GM18517 (cell line): Measurements from ENCODE around the gene DPCD.
"Not testable (repeated sequence)": the region's sequence is repeated elsewhere in the genome, so short reads cannot be mapped to it uniquely, and the experiment has no call there.

Experiments
- ATAC-seq: cut with Tn5 transposase; IDR thresholded peaks from one replicate; pipeline ENCODE4 v1.9.1; 2021; ENCODE audit warnings: mild to moderate bottlenecking, moderate library complexity; ENCODE audit not compliant: unreplicated experiment

The DPCD gene

DNA sequence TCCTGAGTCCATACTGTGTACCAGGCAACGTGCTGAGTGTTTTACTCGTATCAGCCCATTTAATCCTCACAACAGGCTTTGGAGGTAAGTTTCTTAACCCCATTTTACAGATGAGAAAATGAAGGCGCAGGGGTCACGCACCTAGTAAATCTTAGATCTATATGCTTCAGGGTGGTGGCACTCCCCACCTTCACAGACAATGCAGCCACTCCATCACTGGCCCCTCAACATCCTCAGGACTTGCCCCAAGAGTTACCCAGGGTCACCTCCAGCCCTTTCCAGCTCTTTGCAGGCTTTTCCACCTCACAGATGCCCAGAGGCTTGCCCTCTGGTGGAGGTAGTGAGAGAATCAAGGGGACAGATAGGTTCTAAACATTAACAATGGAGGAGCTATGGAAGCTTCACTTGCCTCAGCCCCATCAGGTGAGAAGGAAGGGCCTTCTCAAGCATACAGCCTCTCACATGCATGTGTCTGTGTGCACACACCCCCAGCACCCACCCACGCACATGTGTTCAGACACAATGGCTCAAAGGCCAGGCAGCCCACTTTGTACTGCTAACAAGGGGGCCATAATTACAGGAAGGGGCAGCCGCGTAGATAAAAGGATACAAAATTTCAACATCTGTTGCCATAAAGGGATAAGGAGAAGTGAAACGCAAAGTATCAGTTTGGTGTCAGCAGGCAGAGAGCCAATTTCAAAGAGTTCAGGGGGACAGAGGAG is 29.1 kb downstream of the DPCD start:
- no peak for ATAC-seq

DNA sequence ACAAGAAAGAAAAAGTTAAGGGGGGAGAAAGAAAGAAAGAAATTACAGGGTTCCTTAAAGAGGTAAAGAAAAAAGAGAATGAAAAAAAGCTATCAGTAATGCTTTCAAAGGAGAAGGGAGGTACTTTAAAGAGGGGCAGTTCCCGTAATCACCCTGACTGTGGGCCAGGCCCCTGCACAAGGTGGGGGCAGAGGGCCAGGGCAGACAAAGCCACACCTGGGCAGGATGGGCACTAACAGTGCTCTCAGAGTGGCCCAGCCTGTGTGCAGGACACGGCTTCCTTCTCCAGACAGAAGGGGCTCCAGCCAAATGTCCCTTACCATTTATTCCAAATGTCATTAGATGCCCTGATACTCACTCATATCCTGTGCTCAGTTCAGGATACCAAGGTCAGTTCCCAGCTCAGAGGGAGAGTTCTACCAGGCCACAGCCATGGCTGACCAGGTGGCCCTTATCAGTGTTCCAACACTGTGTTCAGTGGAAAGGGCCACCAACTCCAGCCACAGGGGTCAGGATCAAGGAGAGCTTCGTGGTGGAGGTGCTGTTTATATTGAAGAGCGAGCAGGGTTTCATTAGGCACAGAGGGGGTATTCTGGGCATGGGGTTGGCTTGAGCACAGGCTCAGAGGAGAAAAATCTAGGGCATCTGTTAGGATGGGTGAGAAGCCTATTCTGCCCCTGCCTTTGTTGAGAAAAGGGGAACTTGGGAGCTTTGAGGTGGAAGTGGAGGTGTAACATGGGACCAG is 29.9 kb downstream of the DPCD start:
- ATAC-seq = no peak

DNA sequence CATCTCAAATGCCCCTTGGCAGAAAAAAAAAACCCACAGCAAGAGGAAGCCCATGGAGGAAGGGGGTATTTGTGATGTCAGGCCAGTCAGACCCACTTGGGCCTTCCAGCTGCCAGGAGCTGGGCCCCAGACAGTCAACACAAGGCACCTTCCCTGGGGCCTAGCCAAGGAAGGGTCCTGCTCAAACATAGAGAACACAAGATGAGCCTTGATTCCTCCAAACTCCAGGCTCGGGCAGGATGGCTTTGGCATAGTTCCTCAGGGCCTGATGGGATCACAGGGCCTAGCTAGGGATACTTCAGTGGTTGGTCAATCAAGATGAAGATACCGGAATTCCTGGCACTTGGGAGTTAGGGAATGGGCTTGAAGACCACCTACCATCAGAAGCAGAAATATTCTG is 30.8 kb downstream of the DPCD start:
- ATAC-seq = no peak

DNA sequence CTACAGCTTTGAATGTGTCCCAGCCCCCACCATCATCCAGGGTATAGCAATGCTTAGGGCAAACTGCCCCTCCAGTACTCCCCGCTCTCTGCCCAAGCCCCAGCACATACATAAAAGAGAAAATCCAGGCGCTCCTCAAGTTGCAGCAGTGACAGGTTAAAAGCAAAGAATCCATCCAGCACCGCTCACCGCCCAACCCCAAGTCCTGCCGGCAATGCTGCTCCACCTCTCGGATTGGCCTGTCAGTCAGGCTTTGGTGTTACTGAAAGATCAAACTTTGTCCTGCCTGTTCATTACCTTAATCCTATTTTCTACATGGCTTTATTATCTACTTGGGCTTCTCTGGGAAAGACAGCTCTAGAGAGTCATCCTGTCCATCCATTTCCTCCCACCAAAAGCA is 31.9 kb downstream of the DPCD start:
- ATAC-seq = no peak

DNA sequence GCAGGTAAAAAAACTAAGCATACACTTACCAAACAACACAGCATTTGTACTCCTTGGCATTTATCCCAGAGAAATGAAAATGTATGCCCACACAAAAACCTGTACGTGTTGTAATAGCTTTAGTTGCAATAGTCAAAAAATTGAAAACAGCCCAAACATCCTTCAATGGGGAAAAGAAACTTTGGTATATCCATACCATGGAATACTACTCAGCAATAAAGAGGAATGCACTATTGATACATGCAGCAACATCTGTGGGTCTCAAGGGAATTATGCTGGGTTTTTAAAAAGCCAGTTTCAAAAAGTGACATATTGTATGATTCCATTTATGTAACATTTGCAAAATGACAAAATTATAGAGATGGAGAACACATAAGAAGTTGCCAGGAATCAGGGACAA is 35.4 kb downstream of the DPCD start:
- no peak for ATAC-seq

DNA sequence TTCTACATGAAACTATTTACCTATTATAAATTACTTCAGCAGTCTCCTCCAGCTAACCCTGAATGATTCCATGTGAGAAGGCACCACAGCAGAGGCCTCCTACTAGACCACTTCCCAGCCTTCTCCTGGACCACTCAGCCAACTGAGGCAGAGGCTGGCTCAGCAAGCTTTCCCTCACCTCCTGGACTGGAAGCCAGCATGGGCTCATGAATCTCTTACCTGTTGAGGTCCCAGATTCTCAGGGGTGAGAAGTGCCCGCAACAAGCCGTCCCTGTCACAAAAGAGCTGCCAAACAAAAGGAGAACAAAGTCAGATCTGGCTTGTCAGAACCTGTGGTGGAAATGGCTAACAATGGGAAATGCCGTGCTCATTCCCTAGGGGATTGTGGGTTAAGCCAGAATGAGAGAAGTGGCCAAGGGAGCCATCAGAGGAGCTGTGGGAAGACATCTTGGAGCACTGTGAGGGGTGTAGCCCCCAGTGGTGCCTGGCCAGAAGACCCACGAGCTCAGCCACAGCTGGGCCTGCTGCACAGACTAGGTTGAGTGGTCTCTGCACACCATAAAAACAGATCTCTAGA is 36.5 kb downstream of the DPCD start:
- no peak for ATAC-seq

DNA sequence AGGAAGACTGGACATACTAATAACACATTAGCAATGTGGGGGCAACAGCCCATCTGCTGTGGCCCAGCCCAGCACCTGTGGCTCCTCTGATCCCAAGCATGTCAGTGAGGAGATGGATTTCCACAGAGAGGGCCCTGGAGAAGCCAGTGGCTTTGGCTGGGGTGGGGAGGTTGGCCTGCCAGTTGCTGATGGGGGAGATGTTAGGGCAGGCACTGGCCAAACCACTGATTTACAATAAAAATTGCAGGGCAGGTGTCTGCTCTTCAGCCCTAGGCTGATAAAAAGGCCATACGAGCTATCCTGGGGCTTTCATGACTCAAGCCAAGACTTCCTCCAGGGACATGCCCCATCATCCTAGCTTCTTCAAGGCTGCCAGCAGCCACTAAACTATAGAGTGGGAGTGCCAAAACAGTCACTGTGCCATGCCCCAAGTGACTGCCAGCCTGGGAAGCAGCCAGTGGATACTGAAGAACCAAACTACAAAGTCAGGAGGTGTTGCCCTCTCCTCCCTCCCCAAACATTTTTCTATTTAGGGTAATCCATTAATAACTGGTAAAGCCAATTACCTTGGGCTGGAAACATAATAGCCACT is 37.8 kb downstream of the DPCD start:
- ATAC-seq = no peak

DNA sequence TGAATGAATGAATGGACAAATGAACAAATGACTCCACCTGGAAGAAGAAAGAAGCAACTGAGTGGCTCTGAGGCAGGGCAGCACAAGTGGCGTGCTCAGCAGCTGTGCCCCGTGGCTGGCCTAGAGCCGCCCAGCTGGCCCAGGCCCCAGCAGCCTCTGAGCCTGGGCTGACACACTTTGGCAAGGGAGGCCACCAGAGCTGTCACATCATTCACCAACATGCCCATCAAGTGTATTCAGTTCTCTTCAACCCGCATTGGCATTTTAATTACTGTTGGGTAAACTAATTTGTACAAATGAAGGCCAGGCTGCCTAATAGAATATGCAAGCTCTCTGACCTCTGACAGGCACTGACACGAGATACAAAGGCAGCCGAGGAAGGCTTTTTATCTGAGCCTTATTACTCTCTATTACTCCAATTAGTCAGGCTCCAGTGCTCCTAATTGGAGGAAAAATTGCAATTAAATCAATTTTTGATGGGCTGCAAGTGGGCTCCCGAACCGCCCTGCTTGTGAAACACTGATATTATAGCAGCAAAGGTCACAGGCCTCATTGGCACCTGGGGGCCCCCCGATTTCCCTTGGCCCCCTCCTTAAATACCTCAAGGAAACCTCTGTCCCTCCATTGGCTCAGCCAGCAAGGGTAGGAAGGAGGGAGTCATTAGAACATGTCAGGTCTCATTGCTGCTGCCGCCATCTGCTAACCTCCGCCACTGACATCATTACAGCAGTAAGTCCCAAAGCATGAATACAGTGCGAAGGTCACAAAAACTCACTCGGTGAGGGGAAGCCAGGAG is 41.9 kb downstream of the DPCD start:
- no peak for ATAC-seq

DNA sequence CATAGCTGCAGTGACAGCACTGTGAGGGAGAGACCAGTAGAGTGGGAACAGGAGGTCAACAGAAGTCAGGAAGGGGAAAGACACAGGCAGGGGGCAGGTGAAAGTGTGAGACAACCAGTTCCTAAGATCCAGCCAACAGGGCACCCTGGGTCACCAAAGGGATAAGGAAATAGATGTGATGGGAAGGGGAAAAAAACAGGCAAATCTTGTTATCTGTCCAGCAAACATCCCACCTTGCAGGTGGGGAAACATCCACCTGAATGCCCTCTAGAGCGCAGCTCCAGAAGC is 42.5 kb downstream of the DPCD start:
- ATAC-seq = no peak

DNA sequence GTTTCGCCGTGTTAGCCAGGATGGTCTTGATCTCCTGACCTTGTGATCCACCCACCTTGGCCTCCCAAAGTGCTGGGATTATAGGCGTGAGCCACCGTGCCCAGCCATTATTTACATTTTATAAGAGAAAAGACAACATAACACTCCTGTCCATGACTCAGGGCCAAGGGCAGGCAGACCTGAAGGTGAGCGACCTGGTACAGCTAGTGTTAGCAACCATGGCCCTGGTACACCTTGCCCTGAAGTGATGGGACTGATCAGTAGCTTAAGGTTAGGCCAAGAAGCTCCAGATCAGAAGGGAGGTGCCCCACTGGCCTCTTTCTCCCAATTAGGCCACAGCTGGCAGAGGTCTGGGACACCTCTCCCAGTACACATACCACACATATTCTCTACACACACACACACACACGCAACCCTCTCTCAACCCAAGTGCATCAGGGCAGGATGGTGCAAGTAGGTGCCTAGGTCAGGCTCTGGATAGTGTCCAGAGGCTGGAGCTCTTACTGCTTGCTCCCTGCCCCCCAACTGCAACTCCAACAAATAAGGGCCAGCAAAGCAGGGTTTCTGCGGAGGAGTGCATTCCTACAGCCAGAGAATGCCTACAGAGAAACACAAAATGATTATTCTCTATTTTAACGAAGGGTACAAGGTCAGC is 43.8 kb downstream of the DPCD start:
- no peak for ATAC-seq

DNA sequence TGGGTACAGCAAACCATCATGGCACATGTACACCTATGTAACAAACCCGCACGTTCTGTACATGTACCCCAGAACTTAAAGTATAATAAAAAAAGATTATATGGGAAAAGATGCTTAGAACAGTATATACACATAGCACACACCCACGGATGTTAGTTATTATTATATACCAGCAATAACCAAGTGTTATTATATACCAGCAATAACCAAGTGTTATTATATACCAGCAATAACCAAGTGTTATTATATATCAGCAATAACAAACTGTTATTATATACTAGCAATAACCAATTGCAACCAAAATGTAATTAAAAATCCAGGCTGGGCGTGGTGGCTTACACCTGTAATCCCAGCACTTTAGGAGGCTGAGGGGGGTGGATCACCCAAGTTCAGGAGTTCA is 45.4 kb downstream of the DPCD start:
- ATAC-seq = not testable (repeated sequence)

DNA sequence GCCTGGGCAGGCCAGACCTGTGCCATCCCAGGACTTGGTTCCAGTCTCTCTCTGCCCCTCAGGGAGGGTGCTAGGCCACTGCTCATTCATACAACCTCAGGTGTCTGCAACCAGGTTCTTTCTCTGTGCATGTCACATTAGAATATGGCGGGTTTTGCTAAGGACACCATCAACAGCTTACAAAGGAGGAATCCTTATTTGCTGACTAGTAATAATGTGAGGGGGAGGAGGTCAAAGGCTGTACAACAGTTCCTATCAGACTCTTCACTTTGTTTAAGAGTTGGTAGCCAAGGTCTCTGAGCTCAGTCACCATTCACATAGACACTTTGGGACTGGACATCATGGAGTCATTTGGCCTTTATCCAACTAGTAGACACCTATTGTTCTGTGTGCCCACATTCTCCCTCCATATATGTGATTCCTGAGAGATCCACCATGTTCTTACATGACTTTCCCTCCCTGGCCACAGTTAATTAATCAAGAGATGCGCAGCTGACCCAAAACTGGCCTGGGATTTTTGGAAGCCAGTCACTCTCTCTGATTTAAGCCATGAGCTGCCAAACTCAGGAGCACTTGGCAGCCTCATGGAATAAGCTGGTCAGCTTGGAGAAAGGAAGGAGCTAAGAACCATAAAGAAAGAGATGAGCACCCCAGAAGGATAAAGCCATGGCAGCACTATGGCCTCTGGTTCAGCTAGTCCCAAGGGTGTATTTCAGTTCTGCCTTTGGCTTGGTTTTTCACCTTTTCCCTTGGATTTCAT is 51.2 kb downstream of the DPCD start:
- no peak for ATAC-seq

DNA sequence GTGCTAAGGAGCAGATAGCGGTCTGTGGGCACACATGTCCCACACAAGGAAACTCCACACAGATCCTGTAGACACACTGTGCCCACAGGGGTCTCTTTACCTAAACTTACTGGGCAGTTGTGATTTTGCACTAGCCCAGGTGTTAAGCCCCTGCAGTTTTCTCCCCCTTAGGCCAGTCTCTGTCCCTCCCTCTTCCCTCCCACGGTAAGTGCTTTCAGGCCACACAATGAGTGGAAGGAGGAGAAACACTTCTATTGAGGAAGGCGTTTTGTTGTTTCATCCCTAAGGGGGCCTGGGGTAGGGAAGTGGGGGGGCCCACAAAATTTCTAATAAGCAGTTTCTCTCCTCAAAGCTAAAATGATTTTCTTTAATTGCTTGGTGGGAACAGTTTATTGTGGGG is 55.4 kb downstream of the DPCD start:
- ATAC-seq = no peak

DNA sequence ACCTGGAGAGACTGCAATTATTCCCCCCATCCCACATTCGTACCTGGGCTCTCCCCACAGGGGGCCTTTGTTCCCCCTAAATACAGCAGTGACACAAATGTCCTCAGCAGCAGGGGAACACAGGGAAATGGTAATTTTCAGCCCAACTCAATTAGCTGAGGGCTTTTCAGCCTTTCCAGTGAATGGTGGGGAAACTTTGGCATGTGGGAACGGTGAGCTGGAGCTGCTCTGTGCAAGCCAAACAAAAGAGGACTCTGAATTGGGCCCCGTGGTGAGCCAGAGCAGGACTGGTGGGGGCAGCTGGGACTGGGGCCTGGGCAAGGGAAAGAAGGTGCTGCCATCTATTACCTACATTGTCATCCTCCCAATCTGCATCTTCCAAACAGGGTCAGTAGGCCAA is 55.9 kb downstream of the DPCD start:
- no peak for ATAC-seq

DNA sequence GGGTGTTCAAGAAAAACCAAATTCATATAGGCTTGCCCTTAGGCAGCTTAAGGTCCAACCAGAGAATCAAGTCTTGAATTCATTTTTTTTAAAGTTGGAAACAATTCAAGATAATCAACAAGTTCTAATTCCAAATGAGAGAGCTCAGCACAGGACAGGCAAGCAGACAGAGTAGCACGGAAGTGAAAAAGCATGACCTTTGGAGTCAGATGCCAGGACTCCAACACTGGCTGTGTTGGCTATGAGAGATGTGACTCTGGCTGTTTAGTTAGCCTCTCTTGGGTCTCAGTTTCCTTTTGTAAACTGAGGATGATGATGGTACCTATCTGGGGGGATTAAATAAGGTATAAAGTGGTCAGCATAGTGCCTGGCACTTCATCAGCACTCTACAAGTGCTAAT is 57.5 kb downstream of the DPCD start:
- no peak for ATAC-seq

DNA sequence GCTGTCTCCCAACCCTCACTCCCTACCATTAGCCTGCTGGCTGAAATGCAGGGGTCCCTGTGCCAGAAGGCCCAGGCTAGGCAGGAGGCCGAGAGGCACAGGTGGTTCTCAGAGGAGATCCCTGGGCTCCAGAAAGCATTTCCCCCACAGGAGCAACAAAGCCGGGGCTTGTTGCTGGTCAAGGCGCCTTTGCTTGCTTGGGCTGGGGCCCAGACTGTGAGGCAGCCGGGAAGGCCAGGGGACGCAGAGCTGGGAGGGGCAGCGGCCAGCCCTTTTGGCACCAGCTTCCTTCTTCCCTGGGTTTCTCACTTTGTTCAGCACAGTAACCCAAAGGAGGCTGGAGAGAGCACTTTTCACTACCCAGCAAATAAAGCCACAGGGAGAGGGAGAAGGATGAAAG is 58.2 kb downstream of the DPCD start:
- no peak for ATAC-seq

DNA sequence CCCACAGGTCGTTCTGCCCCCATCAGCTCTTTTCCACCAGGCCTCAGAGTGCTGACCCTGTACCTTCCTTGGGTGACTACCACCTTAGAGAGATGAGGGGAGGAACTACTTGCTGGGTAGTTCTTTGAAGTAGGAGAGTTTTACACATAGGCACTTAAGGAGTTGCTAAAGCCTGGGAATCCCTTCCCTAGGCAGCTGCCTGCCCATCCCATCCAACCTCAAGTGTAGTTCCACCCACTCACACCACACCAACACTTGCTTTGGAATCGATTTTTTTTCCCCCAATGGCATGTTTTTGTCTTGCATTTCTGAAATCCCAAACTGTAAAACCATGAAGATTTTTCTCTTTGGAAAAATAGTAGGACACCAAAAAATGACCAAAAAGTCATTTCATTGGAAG is 59.1 kb downstream of the DPCD start:
- ATAC-seq = no peak

DNA sequence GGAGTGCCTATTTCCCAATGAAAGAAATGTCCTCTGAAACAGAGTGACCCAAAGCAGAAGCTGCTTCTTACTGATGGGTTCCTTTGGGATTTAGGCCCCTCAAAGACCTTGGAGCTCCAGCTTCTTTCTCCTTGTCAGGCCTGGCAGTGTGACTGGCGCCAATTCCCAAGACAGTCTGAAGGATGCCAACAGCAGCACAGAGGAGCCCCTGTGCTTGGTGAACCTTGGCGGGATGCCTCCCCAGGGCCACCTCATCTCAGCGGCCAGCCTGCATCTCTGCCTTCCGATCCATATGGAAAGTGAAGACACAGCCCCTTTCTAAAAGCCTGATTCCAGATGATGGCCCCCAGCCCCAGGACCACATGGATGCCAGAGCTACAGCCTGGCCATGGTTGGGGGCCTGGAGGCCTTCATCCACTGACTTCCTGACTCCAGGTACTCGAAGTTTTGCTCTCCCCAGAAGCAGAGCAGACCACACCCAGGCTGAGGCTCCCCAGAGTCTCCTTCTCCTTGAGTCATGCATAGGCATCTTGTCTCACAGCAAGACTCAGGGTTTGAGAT is 61.5 kb downstream of the DPCD start:
- no peak for ATAC-seq

DNA sequence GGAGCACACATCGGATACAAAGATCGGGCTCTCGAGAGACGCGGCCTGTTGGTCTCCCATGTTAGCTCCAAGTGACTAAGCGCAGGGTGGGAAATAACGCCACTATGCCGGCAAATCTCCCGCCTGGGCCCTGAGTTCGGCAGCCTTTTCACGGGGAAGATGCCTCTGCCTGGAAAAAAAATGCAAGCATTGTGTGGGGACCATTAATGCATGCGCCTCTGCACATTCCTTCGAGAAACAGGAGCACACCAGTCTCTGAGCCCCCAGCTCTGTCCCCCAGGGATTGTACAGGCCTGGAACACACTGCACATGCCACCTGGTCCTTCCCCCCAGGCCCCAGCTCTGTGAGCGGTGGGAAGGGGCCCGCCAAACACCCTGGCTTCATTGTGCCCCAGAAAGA is 62.7 kb downstream of the DPCD start:
- ATAC-seq = no peak

DNA sequence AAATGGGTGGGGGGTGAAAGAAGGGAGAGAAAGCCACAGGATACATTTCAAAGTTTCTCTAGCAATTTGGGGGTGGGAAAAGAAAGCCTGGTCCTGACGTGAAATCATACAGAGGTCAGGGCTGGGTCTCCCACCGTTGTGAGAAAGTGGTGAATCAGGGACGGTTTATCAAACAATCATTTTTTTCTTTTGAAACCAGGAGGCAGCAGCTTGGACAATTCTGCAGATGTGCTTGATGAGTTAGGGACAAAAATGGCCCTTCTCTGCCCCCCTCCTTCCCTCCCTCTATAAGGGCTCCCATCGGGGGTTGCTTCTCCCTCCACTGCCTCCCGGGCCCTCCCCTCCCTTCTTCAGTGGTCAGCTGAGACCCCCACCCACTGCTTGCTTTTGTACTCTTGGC is 63.2 kb downstream of the DPCD start:
- ATAC-seq = no peak
